ENCODE results near the gene SMIM32. TPM values are rescaled to one million over a fixed set of nuclear protein-coding genes. Genes with fewer than 3 reads are reported as not detected.

The SMIM32 gene
- total and polyA plus RNA-seq, 2 of the 13 experiments (the other 11 are each of a cell fraction or from before 2014, with no cell fraction given) = 0.15 to 0.20 TPM

DNA sequence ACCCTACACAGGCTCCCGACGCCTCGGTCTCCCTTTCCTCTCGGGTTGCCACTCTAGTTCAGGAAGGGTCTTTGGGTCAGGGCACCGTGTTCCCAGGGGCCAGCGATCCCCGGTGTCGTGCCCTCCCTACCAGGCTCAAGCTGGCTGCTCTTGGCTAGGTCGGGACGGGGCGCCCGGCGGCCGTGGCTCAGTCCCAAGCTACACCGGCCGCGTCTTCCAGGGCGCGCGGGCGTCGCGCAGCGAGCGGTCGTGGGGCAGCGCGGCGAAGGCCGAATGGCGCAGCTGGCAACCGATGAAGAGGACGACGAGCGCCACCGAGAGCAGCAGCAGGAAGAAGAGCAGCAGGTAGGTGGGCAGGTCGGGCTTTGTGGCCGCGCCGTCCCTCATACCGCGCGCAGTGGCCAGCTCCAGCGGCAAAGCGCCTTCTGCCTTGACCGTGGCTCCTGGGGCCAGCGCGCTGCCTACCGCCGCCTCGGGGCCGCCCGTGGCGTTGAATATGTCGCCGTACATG is 892 bp downstream of the SMIM32 start:
- no TSS peak for BruUV-seq (replicated peaks)
- peak overlapping the region; percentile 68 to 74 (median 72); a peak in 4 of 6 replicates for H3K4me3 ChIP-seq (replicated peaks in 1 of 3; ENCODE audit: insufficient read depth in 1 of 3, low read depth in 2 of 3, low read length in 3 of 3)
- no peaks in the 10 kb centered on the region for H4K20me1 ChIP-seq (ENCODE audit: insufficient read depth, low read length)
- no peaks in the 10 kb centered on the region for H3K79me2 ChIP-seq (ENCODE audit: insufficient read depth, low read length)
- ChIA-PET CTCF (ENCODE audit: low intra/inter-chr PET ratio, low total read pairs) (no interaction called here), POLR2A (no interaction called here)
- peak overlapping the region; percentile 59; the same call in 1 of the 2 replicates for H3K9ac ChIP-seq (ENCODE audit: insufficient read depth, low read depth, low read length)
- ATAC-seq (peak; percentile 56), DNase-seq (ENCODE audit: low spot score) (no peak), FAIRE-seq (no peak)
- H3K36me3 ChIP-seq (replicated peaks in 1 of 2; ENCODE audit: control insufficient read depth in 1 of 2, insufficient read depth in 2 of 2, low read length in 2 of 2) = peaks cover 0 to 3% of the 10 kb centered on the region in 2 experiments; a peak in 2 of 5 replicates
- peak overlapping the region; percentile 90 for H3K4me2 ChIP-seq (ENCODE audit: low read depth, low read length)
- peaks cover 0 to 20% of the 10 kb centered on the region in 2 experiments; a peak in 3 of 5 replicates for H3K27me3 ChIP-seq (ENCODE audit: control insufficient read depth in 1 of 2, insufficient read depth in 2 of 2, low read length in 2 of 2)
- H3K4me1 ChIP-seq (ENCODE audit: insufficient read depth, low read length) = peaks cover 30% of the 10 kb centered on the region
- in situ Hi-C loops (cut with HindIII; ENCODE audit: extremely low pct_ligation_motif_present, low pct_unique_long_range_greater_than_20kb) (no loop called here), intact Hi-C loops (cut with micrococcal nuclease; ENCODE audit: unreplicated experiment) (no loop called here)
- no peaks in the 10 kb centered on the region for H3K9me3 ChIP-seq (ENCODE audit: low read length)
- H3K27ac ChIP-seq (ENCODE audit: extremely low read length, insufficient read depth, low read length) = no peak overlapping the region
- 47% methylated on average over 41 of the region's 56 CpGs for WGBS (ENCODE audit: low lambda C conversion rate)
- no peak overlapping the region for H2AFZ ChIP-seq (ENCODE audit: low read length)
- TF ChIP-seq ZNF329 (CRISPR knock-in tag; IDR thresholded peaks at IDR 0.05; ENCODE audit: low read depth) = 0 out of 2 replicates have a peak, but pooled peaks have one; percentile 6
- TF ChIP-seq ZNF550 (CRISPR knock-in tag; IDR thresholded peaks at IDR 0.05; ENCODE audit: borderline replicate concordance) = no peak
- no peak for TF ChIP-seq DPF2 (CRISPR knock-in tag; IDR thresholded peaks at IDR 0.05; ENCODE audit: borderline replicate concordance, low read depth)
- peak in 1 of 2 experiments; percentile 37; a peak in 1 of 4 replicates for TF ChIP-seq POLR2A (IDR thresholded peaks at IDR 0.05; ENCODE audit: insufficient read depth in 1 of 2, low read depth in 2 of 2, low read length in 2 of 2)
- peak; percentile 28 for TF ChIP-seq HOXA3 (CRISPR knock-in tag; IDR thresholded peaks at IDR 0.05)
- TF ChIP-seq, protein P1, sequence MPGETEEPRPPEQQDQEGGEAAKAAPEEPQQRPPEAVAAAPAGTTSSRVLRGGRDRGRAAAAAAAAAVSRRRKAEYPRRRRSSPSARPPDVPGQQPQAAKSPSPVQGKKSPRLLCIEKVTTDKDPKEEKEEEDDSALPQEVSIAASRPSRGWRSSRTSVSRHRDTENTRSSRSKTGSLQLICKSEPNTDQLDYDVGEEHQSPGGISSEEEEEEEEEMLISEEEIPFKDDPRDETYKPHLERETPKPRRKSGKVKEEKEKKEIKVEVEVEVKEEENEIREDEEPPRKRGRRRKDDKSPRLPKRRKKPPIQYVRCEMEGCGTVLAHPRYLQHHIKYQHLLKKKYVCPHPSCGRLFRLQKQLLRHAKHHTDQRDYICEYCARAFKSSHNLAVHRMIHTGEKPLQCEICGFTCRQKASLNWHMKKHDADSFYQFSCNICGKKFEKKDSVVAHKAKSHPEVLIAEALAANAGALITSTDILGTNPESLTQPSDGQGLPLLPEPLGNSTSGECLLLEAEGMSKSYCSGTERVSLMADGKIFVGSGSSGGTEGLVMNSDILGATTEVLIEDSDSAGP (CRISPR knock-in tag; IDR thresholded peaks at IDR 0.05; ENCODE audit: borderline replicate concordance) = 0 out of 2 replicates have a peak, but pooled peaks have one; percentile 53
- 0 out of 2 replicates have a peak, but pooled peaks have one; percentile 23 for TF ChIP-seq CENPT (CRISPR knock-in tag; IDR thresholded peaks at IDR 0.05; ENCODE audit: low read depth)
- peak; percentile 65 for TF ChIP-seq AGO2 (optimal IDR thresholded peaks at IDR 0.05; ENCODE audit: low read depth, low read length)
